HCT116 (cell line): ENCODE measurements around the gene FNBP1L. TPM values are rescaled to one million over a fixed set of nuclear protein-coding genes. Genes with fewer than 3 reads are reported as not detected.

ENCODE experiments used
- ATAC-seq: fragments of 200-7000 bp; cut with Tn5 transposase; 2 replicates; pipeline ENCODE4 v1.9.1; 2020; ENCODE audit warnings: mild to moderate bottlenecking, moderate library complexity
- BruUV-seq: library from RNA; stranded (reverse); fragments of 400-500 nt; replicated peaks from 2 replicates; lab custom pipeline; 2021; lab: Mats Ljungman, UMichigan
- CTCF ChIA-PET: fragments of 300-600 bp; sonication (Branson Sonifier 250); formaldehyde crosslinking; loops from one replicate; lab custom pipeline; 2021; ENCODE audit warnings: antibody characterized with exemption; lab: Charles Lee
- POLR2A ChIA-PET: fragments of 300-600, 350-600 bp; sonication (Branson Sonifier 250); formaldehyde crosslinking; loops from one replicate; lab custom pipeline; 2021; ENCODE audit warnings: antibody characterized with exemption; lab: Charles Lee
- RAD21 ChIA-PET, 2 experiments: fragments of 300-600 bp; sonication (Branson Sonifier 250); formaldehyde crosslinking; loops; one replicate each; lab custom pipeline; 2023; ENCODE audit warnings: low total read pairs in 2 of 2; ENCODE audit not compliant: uncharacterized antibody in 2 of 2, unreplicated experiment in 2 of 2, low non-redundant PET in 1 of 2; lab: Charles Lee
- DNase-seq: peaks from one replicate; pipeline ENCODE4 v3.0.0-alpha.2; 2010; ENCODE audit warnings: low read depth, low spot score
- H2AFZ ChIP-seq: fragments of 200-600 bp; shearing (Covaris generic), sonication (generic); 2 replicates; pipeline ENCODE4 v1.6.1; 2017; ENCODE audit warnings: low read depth, mixed run types, mixed read lengths, antibody characterized with exemption, low read length; ENCODE audit not compliant: poor library complexity, severe bottlenecking
- H3K27ac ChIP-seq: 2 replicates; pipeline ENCODE4 v1.5.1; 2012; ENCODE audit warnings: low read depth, low read length
- H3K27me3 ChIP-seq: fragments of 200-600 bp; sonication (generic); 2 replicates; pipeline ENCODE4 v1.6.1; 2016; ENCODE audit warnings: mixed run types, low read length, mixed read lengths; ENCODE audit not compliant: insufficient read depth
- H3K36me3 ChIP-seq, 2 experiments: fragments of 200-500 bp in 1 of 2; fragments of 200-600 bp in 1 of 2; sonication (Bioruptor generic) in 1 of 2; sonication (generic) in 1 of 2; 2 replicates each; pipeline versions ENCODE4 v1.5.1 to v1.6.1; 2014 to 2016; ENCODE audit warnings: low read length in 2 of 2, inconsistent platforms in 1 of 2, mixed read lengths in 1 of 2, mixed run types in 1 of 2; ENCODE audit not compliant: insufficient read depth in 2 of 2, control insufficient read depth in 1 of 2
- H3K4me1 ChIP-seq, 2 experiments: fragments of 200-600 bp in 1 of 2; sonication (generic) in 1 of 2; 2 replicates each; pipeline versions ENCODE4 v1.5.1 to v1.6.1; 2012 to 2017; ENCODE audit warnings: low read length in 2 of 2, inconsistent platforms in 1 of 2, mild to moderate bottlenecking in 1 of 2, mixed read lengths in 1 of 2, mixed run types in 1 of 2, moderate library complexity in 1 of 2; ENCODE audit not compliant: insufficient read depth in 2 of 2, control insufficient read depth in 1 of 2
- H3K4me2 ChIP-seq: fragments of 200-600 bp; sonication (generic); 2 replicates; pipeline ENCODE4 v1.6.1; 2017; ENCODE audit warnings: mixed run types, low read length, mixed read lengths
- H3K4me3 ChIP-seq, 2 experiments: fragments of 200-600 bp in 1 of 2; sonication (generic) in 1 of 2; replicated peaks in 1 of 2; 2 replicates each; pipeline ENCODE4 v1.5.1; 2011 to 2016; ENCODE audit warnings: low read length in 2 of 2, control low read depth in 1 of 2, low read depth in 1 of 2, mild to moderate bottlenecking in 1 of 2, mixed read lengths in 1 of 2, mixed run types in 1 of 2
- H3K79me2 ChIP-seq: fragments of 200-600 bp; sonication (generic); 2 replicates; pipeline ENCODE4 v1.6.1; 2017; ENCODE audit warnings: mild to moderate bottlenecking, mixed run types, low read length, moderate library complexity, mixed read lengths; ENCODE audit not compliant: insufficient read depth
- H3K9ac ChIP-seq: fragments of 200-600 bp; sonication (generic); 2 replicates; pipeline ENCODE4 v1.6.1; 2016; ENCODE audit warnings: low read length, mixed read lengths
- H3K9me2 ChIP-seq: fragments of 200-600 bp; sonication (generic), shearing (Covaris generic); 2 replicates; pipeline ENCODE4 v1.6.1; 2017; ENCODE audit warnings: mixed run types, mild to moderate bottlenecking, moderate library complexity; ENCODE audit not compliant: insufficient read depth
- H3K9me3 ChIP-seq, 2 experiments: fragments of 200-500 bp in 1 of 2; fragments of 200-600 bp in 1 of 2; sonication (Bioruptor generic) in 1 of 2; sonication (generic) in 1 of 2; 2 replicates each; pipeline ENCODE4 v1.6.1; 2014 to 2017; ENCODE audit warnings: low read length in 2 of 2, mixed read lengths in 2 of 2, inconsistent platforms in 1 of 2, low read depth in 1 of 2, mild to moderate bottlenecking in 1 of 2, mixed run types in 1 of 2, moderate library complexity in 1 of 2; ENCODE audit not compliant: control insufficient read depth in 1 of 2, insufficient read depth in 1 of 2
- H4K20me1 ChIP-seq: fragments of 200-600 bp; sonication (generic), shearing (Covaris generic); 2 replicates; pipeline ENCODE4 v1.6.1; 2017; ENCODE audit warnings: mixed run types, mild to moderate bottlenecking, moderate library complexity; ENCODE audit not compliant: insufficient read depth
- CBX3 ChIP-seq: IDR thresholded peaks from 2 replicates; pipeline ENCODE4 v1.6.1; 2012; ENCODE audit warnings: low read depth
- ELF1 ChIP-seq: IDR thresholded peaks from 2 replicates; pipeline ENCODE4 v1.6.1; 2012; ENCODE audit warnings: low read depth, borderline replicate concordance
- EZH2 ChIP-seq: fragments of 200-600 bp; sonication (generic); IDR thresholded peaks from 2 replicates; pipeline ENCODE4 v1.6.1; 2017; ENCODE audit warnings: antibody characterized with exemption, mixed run types
- FOSL1 ChIP-seq: IDR thresholded peaks from 2 replicates; pipeline ENCODE4 v1.6.1; 2012; ENCODE audit warnings: low read depth
- POLR2AphosphoS5 ChIP-seq: IDR thresholded peaks from 2 replicates; pipeline ENCODE4 v1.6.1; 2011; ENCODE audit warnings: mild to moderate bottlenecking, low read depth, low read length, moderate library complexity
- RAD21 ChIP-seq: IDR thresholded peaks from 2 replicates; pipeline ENCODE4 v1.6.1; 2012; ENCODE audit warnings: low read depth, mild to moderate bottlenecking
- SIN3A ChIP-seq: IDR thresholded peaks from 2 replicates; pipeline ENCODE4 v1.6.1; 2012; ENCODE audit warnings: low read depth
- SP1 ChIP-seq: IDR thresholded peaks from 2 replicates; pipeline ENCODE4 v1.6.1; 2012; ENCODE audit warnings: low read depth
- ZFX ChIP-seq: fragments of 450-650 bp; IDR thresholded peaks from 2 replicates; pipeline ENCODE4 v1.6.1; 2017
- ZNF274 ChIP-seq: fragments of 200-500 bp; sonication (Bioruptor generic); IDR thresholded peaks from 2 replicates; pipeline ENCODE4 v1.6.1; 2014; ENCODE audit warnings: mild to moderate bottlenecking, low read depth, low read length, inconsistent platforms
- intact Hi-C: fragments of 100-400 bp; cut with micrococcal nuclease; formaldehyde crosslinking; loops from 2 replicates; pipeline ENCODE4 v1.10.0; 2022
- total RNA-seq: library from RNA; stranded (reverse); gene quantifications from one replicate; pipeline ENCODE4 v1.2.1, GENCODE V29; 2021; ENCODE audit not compliant: unreplicated experiment
- TF ChIP-seq, protein P1 (sequence below): IDR thresholded peaks from 2 replicates; pipeline ENCODE4 v1.6.1; 2012
- TF ChIP-seq, protein P2 (sequence below): IDR thresholded peaks from 2 replicates; pipeline ENCODE4 v1.6.1; 2011; ENCODE audit warnings: mild to moderate bottlenecking, low read length, moderate library complexity; ENCODE audit not compliant: insufficient replicate concordance; ENCODE audit errors: extremely low read depth

Gene FNBP1L
- total RNA-seq, 1 experiment from 2014 or later, result 26.1 TPM

DNA sequence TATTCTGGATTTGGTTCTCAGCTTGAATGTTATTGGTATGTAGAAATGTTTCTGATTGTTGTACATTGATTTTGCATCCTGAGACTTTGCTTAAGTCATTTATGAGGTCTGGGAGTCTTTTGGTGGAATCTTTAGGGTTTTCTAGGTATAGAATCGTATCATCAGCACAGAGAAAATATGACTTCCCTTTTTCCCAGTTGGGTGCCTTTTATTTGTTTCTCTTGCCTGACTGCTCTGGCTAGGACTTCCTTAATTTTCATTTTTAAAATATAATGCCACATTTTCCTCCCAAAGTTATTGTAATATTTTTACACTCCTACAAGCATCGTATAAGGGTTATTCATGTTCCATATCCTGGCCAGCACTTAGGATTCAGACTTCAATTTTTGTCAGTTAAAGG is 111.1 kb downstream of the FNBP1L start:
- intact Hi-C loops, result no loop called here

More for the DNA sequence above, 111.1 kb downstream of the FNBP1L start:
- peaks cover 2 to 29% of the 10 kb centered on the region in 2 experiments; a peak in 1 of 4 replicates for H3K36me3 ChIP-seq
- no peaks in the 10 kb centered on the region for H3K9me3 ChIP-seq
- ChIA-PET POLR2A (no interaction called here), RAD21 (no interaction called here), CTCF (no interaction called here)
- no peak overlapping the region for H3K4me2 ChIP-seq
- no peak for ATAC-seq
- H2AFZ ChIP-seq, result no peak overlapping the region
- BruUV-seq, result no TSS peak
- H3K9ac ChIP-seq, result no peak overlapping the region
- DNase-seq, result no peak
- H4K20me1 ChIP-seq, result peaks cover 6% of the 10 kb centered on the region; the same call in 1 of the 2 replicates
- no peak overlapping the region for H3K4me3 ChIP-seq
- H3K27ac ChIP-seq, result no peak overlapping the region
- H3K9me2 ChIP-seq, result no peaks in the 10 kb centered on the region
- no peaks in the 10 kb centered on the region for H3K27me3 ChIP-seq
- no peaks in the 10 kb centered on the region for H3K79me2 ChIP-seq
- TF ChIP-seq SP1 (no peak), RAD21 (no peak), SIN3A (no peak), FOSL1 (no peak), POLR2AphosphoS5 (no peak), ELF1 (no peak), EZH2 (no peak), CBX3 (no peak), ZFX (no peak), ZNF274 (no peak)
- TF ChIP-seq, protein P1, sequence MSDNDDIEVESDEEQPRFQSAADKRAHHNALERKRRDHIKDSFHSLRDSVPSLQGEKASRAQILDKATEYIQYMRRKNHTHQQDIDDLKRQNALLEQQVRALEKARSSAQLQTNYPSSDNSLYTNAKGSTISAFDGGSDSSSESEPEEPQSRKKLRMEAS, result no peak
- TF ChIP-seq, protein P2, sequence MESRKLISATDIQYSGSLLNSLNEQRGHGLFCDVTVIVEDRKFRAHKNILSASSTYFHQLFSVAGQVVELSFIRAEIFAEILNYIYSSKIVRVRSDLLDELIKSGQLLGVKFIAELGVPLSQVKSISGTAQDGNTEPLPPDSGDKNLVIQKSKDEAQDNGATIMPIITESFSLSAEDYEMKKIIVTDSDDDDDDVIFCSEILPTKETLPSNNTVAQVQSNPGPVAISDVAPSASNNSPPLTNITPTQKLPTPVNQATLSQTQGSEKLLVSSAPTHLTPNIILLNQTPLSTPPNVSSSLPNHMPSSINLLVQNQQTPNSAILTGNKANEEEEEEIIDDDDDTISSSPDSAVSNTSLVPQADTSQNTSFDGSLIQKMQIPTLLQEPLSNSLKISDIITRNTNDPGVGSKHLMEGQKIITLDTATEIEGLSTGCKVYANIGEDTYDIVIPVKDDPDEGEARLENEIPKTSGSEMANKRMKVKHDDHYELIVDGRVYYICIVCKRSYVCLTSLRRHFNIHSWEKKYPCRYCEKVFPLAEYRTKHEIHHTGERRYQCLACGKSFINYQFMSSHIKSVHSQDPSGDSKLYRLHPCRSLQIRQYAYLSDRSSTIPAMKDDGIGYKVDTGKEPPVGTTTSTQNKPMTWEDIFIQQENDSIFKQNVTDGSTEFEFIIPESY, result no peak
- H3K4me1 ChIP-seq, result peaks cover 0 to 4% of the 10 kb centered on the region in 2 experiments; a peak in 1 of 4 replicates
